ENCODE results near the gene XYLT1.

GRCh38 chr16:17328932-17329331 is 141.8 kb downstream of the XYLT1 start:
- no peak for TF ChIP-seq CTCF (IDR thresholded peaks at IDR 0.05; ENCODE audit: low read depth, low read length)
- no peak for TF ChIP-seq EZH2phosphoT487 (IDR thresholded peaks at IDR 0.05; ENCODE audit: low read depth)

All from OCI-LY3 (cell line).